Tibial nerve (tissue), 4 donors: ENCODE measurements around the gene LRRC25. TPM values are rescaled to one million over a fixed set of nuclear protein-coding genes. Genes with fewer than 3 reads are reported as not detected.
A peak's percentile ranks its signal among the peaks of the same experiment; 100 is the strongest.

Experiments used
- DNase-seq, 2 donors: peaks; one replicate each; pipeline ENCODE4 v3.0.0-alpha.2; 2019; ENCODE audit warnings: low spot score in 2 of 2
- H3K27ac ChIP-seq, 4 donors: fragments of 200-600 bp; sonication (generic) in 3 of 4; one replicate each; pipeline ENCODE4 v1.5.1; 2017 to 2019; ENCODE audit warnings: mild to moderate bottlenecking in 1 of 4
- H3K27me3 ChIP-seq, 2 donors: fragments of 200-600 bp; sonication (generic) in 1 of 2; one replicate each; pipeline versions ENCODE4 v1.5.1 to v1.6.0; 2017 to 2019
- H3K36me3 ChIP-seq, 3 donors: fragments of 200-600 bp; sonication (generic); one replicate each; pipeline ENCODE4 v1.5.1; 2018 to 2019
- H3K4me1 ChIP-seq, 4 donors: fragments of 200-600 bp; sonication (generic) in 3 of 4; one replicate each; pipeline ENCODE4 v1.5.1; 2017 to 2019
- H3K4me3 ChIP-seq, 4 donors: fragments of 200-600 bp; sonication (generic) in 3 of 4; one replicate each; pipeline ENCODE4 v1.5.1; 2017 to 2019; ENCODE audit warnings: mild to moderate bottlenecking in 1 of 4, moderate library complexity in 1 of 4
- H3K9me3 ChIP-seq, 4 donors: fragments of 200-600 bp; sonication (generic) in 3 of 4; one replicate each; pipeline ENCODE4 v1.5.1; 2017 to 2019
- CTCF ChIP-seq, 5 experiments: fragments of 200-600 bp in 3 of 5; fragments of 450-650 bp in 2 of 5; sonication (generic) in 3 of 5; IDR thresholded peaks; one replicate each; pipeline ENCODE4 v1.5.1; 2016 to 2019; ENCODE audit warnings: antibody characterized with exemption in 5 of 5, mild to moderate bottlenecking in 3 of 5, moderate library complexity in 2 of 5
- EP300 ChIP-seq, 2 donors: sonication (generic); formaldehyde crosslinking; IDR thresholded peaks; one replicate each; pipeline ENCODE4 v1.6.1; 2017; ENCODE audit warnings: antibody characterized with exemption in 2 of 2, mild to moderate bottlenecking in 1 of 2
- POLR2A ChIP-seq, 2 donors: fragments of 450-650 bp; IDR thresholded peaks; one replicate each; pipeline ENCODE4 v1.6.1; 2017; ENCODE audit warnings: antibody characterized with exemption in 2 of 2, mild to moderate bottlenecking in 2 of 2, moderate library complexity in 2 of 2
- WGBS, 2 donors: methylation state at CpG; one replicate each; pipeline ENCODE4 v1.1.5; 2018; 5-methylcytosine and 5-hydroxymethylcytosine counted together
- total RNA-seq, 4 donors: library from RNA; depleted of rRNA; stranded (reverse); fragments of >200 nt; gene quantifications; one replicate each; pipeline ENCODE4 v1.1.0, GENCODE V29; 2016

LRRC25 gene
- total RNA-seq, 4 donors from 2014 or later: 9.0 to 13.8 (median 9.8) TPM

- Histone ChIP-seq H3K4me3 (peak overlapping the region in 3 of 4 donors; percentile 34 to 72 (median 71)), H3K4me1 (peaks cover 0 to 58% (median 21%) of the 10 kb centered on the region in 4 donors), H3K36me3 (peaks cover 0 to 26% (median 0%) of the 10 kb centered on the region in 3 donors), H3K9me3 (no peaks in the 10 kb centered on the region), H3K27ac (peak overlapping the region; percentile 45 to 85 (median 80)), H3K27me3 (no peaks in the 10 kb centered on the region)
- 22 to 32% methylated on average over 17 to 23 of the region's 24 CpGs for WGBS, 2 donors
- no peak for TF ChIP-seq EP300 (IDR thresholded peaks at IDR 0.05)
- TF ChIP-seq CTCF (IDR thresholded peaks at IDR 0.05): no peak
- no peak for TF ChIP-seq POLR2A (IDR thresholded peaks at IDR 0.05)
- no peak for DNase-seq
Observed at GRCh38 chr19:18438331-18439024, 41.1 kb upstream of the LRRC25 start.

- peak within 1 kb of the TSS; percentile 34 to 72 (median 64) for H3K4me3 ChIP-seq
- DNase-seq: no peak
- H3K9me3 ChIP-seq: no peaks in the 10 kb centered on the region
- no peaks in the 10 kb centered on the region for H3K27me3 ChIP-seq
- H3K4me1 ChIP-seq: peaks cover 0 to 58% (median 23%) of the 10 kb centered on the region in 4 donors
- no peak for TF ChIP-seq EP300 (IDR thresholded peaks at IDR 0.05)
- no peak for TF ChIP-seq CTCF (IDR thresholded peaks at IDR 0.05)
- no peak for TF ChIP-seq POLR2A (IDR thresholded peaks at IDR 0.05)
- 0 to 3% methylated on average over 25 to 41 of the region's 99 CpGs for WGBS, 2 donors
- H3K27ac ChIP-seq: peak within 1 kb of the TSS; percentile 45 to 85 (median 80)
- peaks cover 0 to 22% (median 0%) of the 10 kb centered on the region in 3 donors for H3K36me3 ChIP-seq
Observed at GRCh38 chr19:18437491-18438330, 40.3 kb upstream of the LRRC25 start, which contains the start of gene ISYNA1. ISYNA1 (minus strand) TSS chr19:18438133; CDS start chr19:18437979, 154 bp downstream.

GRCh38 chr19:18436671-18437490 is 39.5 kb upstream of the LRRC25 start:
- Histone ChIP-seq H3K27me3 (no peaks in the 10 kb centered on the region), H3K4me1 (peaks cover 0 to 61% (median 22%) of the 10 kb centered on the region in 4 donors), H3K27ac (peak overlapping the region in 3 of 4 donors; percentile 63 to 85 (median 82)), H3K9me3 (no peaks in the 10 kb centered on the region), H3K36me3 (peaks cover 0 to 23% (median 0%) of the 10 kb centered on the region in 3 donors), H3K4me3 (peak overlapping the region; percentile 34 to 72 (median 64))
- TF ChIP-seq EP300 (IDR thresholded peaks at IDR 0.05) (no peak), CTCF (IDR thresholded peaks at IDR 0.05) (peak in 1 of 5 experiments; percentile 15), POLR2A (IDR thresholded peaks at IDR 0.05) (no peak)
- peak in 1 of 2 donors; percentile 60 for DNase-seq
- 35 to 56% methylated on average over 21 to 52 of the region's 67 CpGs for WGBS, 2 donors

- no peak for TF ChIP-seq POLR2A (IDR thresholded peaks at IDR 0.05)
- no peak for TF ChIP-seq CTCF (IDR thresholded peaks at IDR 0.05)
- TF ChIP-seq EP300 (IDR thresholded peaks at IDR 0.05): no peak
- peaks cover 0 to 31% (median 0%) of the 10 kb centered on the region in 3 donors for H3K36me3 ChIP-seq
- peaks cover 0 to 61% (median 25%) of the 10 kb centered on the region in 4 donors for H3K4me1 ChIP-seq
- peak overlapping the region in 3 of 4 donors; percentile 63 to 85 (median 82) for H3K27ac ChIP-seq
- H3K9me3 ChIP-seq: no peaks in the 10 kb centered on the region
- DNase-seq: no peak
- 83 to 86% methylated on average over 38 to 42 of the region's 46 CpGs for WGBS, 2 donors
- H3K27me3 ChIP-seq: no peaks in the 10 kb centered on the region
- H3K4me3 ChIP-seq: peak overlapping the region in 1 of 4 donors; percentile 71
Observed at GRCh38 chr19:18435842-18436670, 38.6 kb upstream of the LRRC25 start.
